Frontal cortex (tissue), 4 donors: ENCODE results near the gene GNG7. TPM values are rescaled to one million over a fixed set of nuclear protein-coding genes. Genes with fewer than 3 reads are reported as not detected.

Experiments used
- DNase-seq, 2 donors: peaks; one replicate each; pipeline ENCODE4 v3.0.0; 2012; ENCODE audit warnings: low spot score in 2 of 2
- FAIRE-seq: peaks from 2 replicates; lab custom pipeline; 2012; peaks lifted over from hg19 to GRCh38; lab: Jason Lieb, UNC
- total RNA-seq: library from RNA; depleted of rRNA; stranded (reverse); fragments of >200 nt; gene quantifications from one replicate; pipeline ENCODE4 v1.2.3, GENCODE V29; 2014
- donor health status: control.
- donor health status: control.
- donor health status: control.

Gene GNG7
- total RNA-seq, result 7.7 TPM

DNA sequence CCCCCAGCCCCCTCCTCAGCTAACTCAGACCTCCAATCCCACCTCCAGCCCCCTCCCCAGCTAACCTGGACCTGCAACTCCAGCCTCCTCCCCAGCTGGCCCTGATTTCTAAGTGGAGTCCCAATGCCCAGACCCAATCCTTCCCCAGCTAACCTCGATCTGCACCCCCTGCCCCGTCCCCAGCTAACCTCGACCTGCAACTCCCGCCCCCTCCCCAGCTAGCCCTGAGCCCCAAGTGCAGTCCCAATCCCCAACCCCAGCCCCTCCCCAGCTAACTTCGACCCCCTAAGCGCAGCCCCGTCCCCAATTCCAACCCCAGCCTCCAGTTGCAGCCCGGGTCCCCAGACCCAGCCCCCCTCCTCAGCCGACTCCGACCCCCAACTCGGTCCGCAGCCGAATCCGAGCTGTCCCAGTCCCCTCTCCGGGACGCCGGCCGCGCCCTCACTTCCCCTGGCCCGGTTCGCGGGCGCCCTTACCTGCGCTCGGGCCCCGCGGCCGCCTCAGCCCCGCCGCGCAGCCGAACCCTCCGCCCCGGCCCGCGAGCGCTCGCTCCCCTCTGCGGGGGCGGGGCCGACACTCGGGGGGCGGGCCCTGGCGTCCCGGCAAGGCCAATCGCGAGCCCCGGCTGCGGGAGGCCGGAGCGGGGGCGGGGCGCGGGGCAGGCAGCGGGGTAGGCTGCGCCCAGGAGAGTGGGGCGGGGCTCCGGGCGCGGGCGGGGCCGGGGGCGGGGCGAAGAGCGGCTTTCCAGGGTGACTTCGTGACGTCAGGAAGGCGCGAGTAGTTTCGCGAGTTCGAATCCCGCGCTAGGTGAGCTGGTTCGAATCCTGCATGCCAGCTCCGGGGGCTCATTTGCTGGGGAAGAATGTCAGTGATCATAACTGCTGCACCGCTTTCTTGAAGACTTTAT lies at the start of gene GNG7:
Gene GNG7, minus strand, starts transcription at position 525 of the 907 bp plus-strand sequence. CDS start 182,006 bp downstream, outside the sequence.
- DNase-seq (peak; percentile 99 to 100), FAIRE-seq (no peak)

DNA sequence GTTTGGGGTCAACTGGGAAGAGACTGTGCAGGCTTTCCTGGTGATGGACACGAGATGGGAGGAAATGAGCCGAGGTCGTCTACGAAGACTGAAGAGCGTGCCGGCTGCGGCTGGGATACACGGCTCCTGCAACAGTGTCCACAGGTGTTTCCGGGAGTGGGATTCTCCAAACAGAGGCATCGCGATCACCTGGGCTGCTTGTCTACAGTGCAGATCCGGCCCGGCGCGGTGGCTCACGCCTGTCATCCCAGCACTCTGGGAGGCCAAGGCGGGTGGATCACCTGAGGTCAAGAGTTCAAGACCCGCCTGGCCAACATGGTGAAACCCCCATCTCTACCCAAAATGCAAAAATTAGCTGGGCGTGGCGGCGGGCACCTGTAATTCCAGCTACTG lies 48.9 kb upstream of the GNG7 start:
- FAIRE-seq (no peak), DNase-seq (no peak)

DNA sequence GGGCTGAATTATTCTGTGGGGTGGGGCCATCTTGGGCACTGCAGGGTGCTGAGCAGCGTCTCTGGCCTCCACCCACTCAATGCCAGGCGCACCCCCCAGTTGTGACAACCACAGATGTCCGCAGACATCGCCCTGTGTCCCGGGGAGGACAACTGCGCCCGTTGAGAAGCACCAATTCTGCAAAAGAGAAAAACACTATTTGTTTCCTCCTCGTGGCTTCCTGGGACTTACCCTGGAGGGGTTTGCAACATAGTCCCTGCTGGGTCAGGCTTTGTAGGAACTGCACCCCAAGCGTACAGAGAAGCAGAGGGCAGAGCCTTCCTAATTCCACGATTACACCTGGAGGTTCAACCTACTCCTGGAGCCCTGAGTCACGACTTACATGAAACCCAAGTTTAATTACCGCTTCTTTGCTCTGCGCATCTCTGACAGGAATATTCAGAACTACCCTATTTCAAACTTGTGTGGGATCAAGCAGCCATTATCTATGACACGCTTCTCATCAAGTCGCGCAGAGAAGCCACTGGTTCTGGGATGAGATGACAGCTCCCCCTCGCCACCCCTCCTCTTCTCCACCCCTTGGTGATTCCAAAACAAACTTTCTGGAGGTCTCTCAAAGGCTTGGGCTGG lies 48.4 kb upstream of the GNG7 start:
- FAIRE-seq (no peak), DNase-seq (no peak)

DNA sequence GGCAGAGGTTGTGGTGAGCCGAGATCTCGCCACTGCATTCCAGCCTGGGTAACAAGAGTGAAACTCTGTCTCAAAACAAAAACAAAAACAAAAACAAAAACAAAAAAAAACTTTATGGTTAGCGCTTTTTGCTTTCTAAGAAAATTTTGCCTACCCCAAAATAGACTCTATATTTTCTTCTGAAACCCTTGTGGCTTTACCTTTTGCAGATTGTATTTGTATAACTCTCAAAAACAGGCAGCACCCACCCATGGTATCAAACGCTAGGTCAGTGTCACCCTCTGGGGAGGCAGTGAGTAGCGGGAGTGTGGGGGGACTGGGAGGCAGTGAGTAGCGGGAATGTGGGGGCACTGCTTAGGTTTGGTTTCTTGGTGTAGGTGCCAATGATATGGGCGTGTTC lies 44.9 kb upstream of the GNG7 start:
- FAIRE-seq (no peak), DNase-seq (no peak)

DNA sequence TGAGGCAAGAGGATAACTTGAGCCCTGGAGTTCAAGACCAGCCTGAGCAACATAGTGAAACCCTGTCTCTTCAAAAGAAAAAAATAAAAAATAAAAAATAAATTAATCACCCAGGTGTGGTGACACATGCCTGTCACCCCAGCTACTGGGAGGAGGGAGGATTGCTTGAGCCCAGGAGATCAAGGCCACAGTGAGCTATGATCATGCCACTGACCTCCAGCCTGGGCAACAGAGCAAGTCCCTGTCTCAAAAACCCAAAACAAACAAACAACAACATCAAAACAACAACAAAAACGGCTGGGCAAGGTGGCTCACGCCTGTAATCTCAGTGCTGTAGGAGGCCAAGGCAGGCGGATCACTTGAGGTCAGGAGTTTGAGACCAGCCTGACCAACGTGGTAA lies 41.6 kb upstream of the GNG7 start:
- DNase-seq (no peak), FAIRE-seq (no peak)

DNA sequence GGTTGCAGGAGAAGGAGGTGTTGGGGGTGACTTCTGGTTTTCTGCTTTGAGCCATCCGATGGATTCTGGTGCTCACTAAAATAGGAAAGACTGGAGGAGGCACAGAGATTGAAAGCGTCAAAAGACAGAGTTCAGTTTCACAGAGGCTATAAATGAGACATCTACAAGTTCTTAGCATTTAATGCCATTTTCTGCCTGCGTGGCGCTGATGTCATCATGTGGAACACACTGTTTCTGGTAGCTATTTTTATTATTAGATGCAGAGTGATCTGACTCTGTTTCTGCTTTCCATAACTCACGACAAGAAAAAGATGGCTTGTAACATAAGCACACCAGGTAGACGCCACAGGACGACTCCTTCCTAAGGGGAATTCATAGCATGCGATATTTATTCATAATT lies 40.6 kb upstream of the GNG7 start:
- no peak for FAIRE-seq
- no peak for DNase-seq

DNA sequence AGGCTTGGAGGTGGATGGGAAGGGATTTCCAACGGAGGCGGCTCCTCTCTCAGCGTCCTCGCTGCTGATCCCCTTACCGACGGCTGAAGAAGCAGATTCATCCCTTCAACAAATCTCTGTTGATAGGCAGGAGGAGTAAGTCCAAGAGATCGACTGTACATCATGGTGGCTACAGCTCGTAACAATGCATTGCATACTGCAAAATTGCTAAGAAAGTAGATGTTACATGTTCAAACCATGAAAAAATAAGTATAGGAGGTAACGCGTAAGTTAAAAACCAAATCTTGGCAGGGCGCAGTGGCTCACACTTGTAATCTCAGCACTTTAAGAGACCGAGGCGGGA lies 37.8 kb upstream of the GNG7 start:
- FAIRE-seq (no peak), DNase-seq (no peak)

DNA sequence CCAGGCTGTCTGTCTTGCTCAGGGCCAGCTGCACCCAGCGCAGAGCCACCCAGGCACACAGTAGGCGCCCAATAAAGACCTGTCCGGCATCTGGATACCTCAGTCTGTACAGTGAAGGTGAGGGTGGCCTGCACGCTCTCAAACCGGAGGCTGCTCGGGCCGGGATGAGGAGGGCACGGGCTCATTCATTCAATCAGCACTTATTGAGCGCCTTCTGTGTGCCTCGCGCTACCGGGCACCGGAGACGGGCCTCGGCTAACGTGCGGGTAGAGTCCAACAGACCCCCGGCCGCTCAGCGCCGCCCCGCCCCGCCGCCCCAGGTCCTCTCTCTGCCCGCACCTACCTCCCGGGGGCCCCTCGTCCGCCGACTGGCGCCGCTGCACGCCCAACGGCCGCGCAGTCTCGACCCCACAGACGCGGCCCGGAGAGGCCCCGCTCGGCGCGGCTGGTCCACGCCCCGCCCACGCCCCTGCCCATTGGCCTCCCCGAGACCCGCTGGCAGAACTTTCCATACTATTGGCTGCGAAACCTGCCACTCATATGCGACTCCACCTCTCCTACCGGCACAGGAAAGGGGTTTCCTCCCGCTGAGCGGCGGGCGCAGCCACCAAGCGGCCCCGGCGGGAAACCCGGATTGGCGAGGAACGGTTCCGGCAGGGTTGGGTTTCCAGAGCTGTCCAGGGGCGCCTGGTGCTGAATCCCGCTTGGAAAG lies 37.3 kb upstream of the GNG7 start, which contains the start of gene SLC39A3:
Gene SLC39A3, minus strand, starts transcription at position 416 of the 712 bp plus-strand sequence. CDS start 2,760 bp downstream, outside the sequence.
- no peak for FAIRE-seq
- peak; percentile 100 for DNase-seq

DNA sequence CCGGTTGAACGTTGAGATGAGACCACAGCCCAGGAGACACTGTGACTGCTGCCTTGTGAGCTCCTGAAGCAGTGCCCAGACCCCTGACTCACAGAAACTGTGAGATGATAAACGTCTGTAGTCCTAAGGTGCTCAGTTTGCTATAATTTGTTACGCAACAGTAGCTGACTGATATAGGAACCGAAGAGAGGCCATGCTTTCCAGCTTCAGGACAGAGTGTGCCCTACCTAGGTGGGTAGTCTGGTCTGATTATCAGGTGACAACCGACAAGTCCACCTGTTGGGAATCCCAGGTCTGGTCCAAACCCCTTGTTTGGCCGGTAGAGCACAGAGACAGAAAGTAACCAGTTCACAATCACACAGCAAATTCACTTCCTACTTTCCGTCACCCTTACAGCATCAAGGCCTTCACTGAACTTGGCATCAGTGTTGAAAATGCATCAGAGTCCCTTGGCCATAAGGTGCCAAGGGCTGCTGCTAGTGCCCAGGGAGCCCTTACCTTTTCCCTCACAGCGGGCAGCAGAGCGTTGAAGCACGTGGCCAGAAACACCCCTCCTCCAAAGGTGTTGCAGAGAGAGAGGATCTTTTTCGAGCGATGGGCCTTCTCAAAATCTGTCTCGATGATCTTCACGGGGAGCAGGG lies 34.2 kb upstream of the GNG7 start:
- DNase-seq, result no peak
- FAIRE-seq, result no peak

DNA sequence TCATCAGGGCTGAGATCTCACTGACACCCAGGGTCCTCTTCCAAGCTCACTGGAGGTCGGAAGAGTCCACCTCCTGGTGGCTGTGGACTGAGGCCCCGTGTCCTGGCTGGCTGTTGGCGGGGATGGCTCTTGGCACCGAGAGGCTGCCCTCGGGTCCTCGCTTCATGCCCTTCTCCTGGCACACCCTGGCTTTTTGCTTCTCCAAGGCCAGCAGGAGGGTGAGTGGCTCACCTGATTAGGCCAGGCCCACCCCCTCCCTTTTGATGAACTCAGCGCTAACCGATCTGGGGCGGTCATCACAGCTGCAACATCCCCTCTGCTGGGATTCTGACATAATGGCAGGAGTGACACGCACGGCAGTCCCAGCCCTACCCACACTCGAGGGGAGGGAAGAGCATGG lies 32.9 kb upstream of the GNG7 start:
- no peak for DNase-seq
- no peak for FAIRE-seq

DNA sequence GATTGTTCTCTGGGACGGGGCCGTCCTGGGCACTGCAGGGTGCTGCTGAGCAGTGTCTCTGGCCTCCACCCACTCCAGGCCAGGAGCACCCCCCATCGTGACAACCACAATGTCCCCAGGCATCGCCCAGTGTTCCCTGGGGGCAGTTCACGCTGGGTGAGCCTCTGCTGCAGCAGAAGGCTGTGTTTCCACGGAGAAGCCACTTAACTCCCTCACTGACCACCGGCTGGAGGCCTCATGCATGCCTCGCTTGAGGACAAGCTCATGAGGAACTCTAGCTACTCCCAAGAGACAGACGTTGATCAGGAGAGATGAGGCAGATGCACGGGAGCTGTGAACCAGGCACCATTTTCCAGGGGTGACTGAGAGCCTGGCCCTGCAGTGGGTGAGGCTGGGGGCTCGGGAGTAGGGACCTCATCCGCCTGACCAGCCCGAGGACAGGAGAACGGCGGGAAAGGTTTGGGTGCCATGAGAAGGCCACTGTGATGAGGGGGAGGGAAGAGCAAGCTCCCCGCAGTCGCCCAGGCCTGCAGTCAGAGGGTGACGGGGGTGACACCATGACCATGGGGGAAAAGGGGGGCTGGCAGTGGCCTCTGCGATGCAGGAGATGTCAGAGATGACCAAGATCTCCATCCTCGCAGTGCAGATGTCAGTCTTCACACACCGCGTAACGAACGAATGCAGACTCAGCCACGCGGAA lies 32.2 kb upstream of the GNG7 start:
- DNase-seq, result no peak
- no peak for FAIRE-seq

DNA sequence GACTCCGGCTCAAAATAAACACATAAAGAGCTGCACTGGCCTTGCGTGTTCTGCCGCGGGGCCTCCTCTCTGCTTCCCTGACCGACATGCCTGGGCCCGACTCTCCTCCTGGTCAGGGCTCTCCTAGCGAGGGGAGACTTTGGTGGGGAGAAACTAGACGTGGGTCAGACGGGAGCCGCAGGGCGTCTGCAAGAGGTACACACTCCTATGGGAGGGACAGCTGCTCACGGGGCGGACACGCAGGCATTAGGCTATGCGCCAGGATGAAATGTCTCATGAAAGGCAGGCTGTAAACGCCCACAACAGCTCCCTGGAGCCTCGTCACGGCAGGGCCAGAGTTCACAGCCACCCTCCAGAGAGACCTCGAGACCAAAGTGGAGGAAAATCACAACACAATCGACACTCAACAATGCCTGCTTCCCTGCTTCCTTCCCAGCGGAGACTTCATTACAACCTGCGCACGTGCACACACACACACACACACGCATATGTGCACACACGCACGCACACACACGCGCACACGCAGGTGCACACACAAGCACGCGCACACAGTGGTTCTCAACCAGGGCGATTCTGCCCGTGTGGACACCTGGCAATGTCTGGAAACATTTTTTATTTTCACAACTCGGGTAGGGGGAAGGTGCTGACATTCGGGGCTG lies 31.6 kb upstream of the GNG7 start:
- FAIRE-seq, result no peak
- no peak for DNase-seq

DNA sequence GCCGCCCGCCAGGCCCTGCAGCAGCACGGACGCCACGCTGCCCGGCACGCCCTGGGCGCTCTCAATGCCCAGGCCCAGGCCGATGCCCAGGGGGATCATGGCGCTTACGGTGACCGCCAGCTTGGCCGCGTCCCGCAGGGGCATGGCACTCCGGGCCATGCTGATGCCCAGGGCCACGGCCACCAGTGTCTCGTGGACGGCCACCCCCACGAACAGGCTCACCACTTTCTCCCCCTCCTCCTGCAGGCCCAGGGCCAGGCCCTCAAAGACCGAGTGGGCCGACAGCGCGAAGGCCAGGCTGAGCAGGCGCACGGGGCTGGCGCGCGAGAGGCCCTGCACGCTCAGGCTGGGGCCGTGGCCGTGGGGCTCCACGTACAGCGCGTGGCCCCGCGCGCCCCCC lies 30.4 kb upstream of the GNG7 start:
- no peak for FAIRE-seq
- no peak for DNase-seq

DNA sequence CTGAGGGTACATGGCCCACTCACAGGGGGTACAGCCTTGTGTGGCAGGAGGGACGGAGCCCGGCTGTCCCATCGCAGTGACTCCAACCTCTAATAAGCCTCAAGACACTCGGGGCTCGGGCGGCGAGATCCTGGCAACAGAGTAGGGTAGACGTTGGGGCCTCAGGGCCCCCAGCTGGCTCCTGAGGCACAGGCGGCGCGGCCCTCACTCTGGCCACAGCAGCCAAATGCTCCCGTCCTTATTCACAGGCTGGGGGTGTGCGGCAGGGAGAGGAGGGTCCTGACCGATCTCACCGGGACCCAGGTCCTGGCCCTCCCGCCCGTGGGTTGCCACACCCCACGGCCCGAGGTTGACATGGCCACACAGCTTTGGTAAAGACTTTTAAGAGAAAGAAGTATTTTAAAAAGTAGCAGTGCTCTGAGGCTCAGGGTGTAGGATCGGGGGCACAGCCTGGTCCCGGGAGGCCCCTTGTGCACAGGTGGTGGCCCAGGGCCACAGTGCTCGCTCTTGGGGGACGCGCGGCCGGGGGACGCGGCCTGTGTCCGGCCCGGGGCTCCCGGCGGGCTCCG lies 29.7 kb upstream of the GNG7 start:
- DNase-seq, result no peak
- no peak for FAIRE-seq

DNA sequence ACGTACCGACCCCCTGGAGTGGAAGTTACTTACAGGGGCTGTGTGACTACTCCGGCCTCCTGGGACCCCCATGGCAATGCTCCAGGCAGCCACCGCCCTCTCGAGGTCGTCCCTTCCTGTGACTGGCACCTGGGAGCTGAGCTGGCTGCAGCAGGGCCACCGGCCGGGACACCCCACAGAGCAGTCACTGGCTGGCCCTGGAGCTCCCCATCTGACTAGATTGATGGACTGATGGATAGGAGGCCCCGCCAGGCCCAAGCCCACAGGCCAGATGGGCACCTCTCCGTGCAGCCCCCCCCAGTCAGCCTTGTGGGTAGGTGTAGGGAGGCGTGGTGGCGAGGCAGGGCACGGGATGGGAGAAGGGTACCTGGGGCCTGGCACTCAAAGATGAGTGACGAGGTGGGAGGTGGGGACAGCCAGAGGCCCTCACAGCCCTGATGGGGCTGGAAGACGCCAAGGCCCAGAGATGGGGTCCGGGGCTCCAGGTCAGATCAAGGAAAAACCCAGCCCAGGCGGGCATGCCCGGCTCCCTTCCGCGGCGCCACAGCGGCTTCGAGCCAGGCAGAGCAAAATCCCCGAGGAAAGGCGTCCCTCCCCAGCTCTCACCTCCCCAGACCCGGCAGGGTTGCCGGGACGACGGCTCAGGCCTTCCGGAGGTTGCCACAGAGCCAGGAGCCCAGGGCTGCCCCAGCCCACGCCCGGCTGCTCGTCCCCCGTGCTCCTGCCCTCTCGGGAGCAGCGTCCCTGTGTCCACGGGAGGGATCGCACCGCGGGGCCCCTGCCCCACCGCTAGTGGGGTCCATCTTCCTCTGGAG lies 28.9 kb upstream of the GNG7 start:
- FAIRE-seq (no peak), DNase-seq (no peak)

DNA sequence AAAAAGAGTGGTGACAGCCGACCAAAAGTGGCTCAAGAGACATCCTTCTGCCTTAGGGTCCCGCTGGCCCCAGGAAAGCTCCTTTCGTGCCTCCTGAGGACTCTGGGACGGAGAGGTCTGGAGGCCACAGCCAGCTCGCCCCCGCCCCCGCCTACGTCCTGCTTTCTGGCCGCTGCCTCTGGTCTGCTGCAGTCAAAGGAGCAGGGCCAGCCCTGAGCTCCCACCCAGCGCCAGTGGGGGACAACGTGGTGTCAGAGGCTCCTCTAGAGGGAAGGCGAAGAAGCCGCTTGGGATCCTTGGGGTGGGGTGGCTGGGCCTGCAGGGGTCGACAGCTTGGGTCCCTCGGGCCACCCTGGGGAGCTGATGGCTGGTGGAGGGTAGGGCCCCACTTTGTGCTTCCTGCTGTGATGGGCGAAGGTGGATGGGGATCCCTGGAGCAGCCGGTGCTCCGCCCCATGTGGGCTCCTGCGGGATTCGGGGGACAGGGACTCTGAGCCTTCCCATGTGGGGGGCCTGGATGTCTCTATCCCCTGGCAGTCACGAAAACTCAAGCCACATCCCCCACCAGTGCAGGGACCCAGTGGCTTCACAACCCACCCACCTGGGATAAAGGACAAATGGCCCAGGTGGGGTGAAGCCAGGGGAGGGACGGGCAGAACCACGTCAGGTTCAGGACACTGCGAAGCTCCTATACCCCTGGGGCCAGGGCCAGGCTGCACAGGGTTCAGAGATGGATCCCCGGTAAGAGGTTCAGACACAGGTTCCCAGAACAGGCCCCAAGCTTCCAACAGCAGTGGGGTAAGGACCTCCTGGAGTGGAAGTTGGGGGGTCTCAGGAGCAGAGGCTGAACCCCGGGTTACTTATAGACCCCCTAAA lies 27.7 kb upstream of the GNG7 start:
- FAIRE-seq (no peak), DNase-seq (no peak)

DNA sequence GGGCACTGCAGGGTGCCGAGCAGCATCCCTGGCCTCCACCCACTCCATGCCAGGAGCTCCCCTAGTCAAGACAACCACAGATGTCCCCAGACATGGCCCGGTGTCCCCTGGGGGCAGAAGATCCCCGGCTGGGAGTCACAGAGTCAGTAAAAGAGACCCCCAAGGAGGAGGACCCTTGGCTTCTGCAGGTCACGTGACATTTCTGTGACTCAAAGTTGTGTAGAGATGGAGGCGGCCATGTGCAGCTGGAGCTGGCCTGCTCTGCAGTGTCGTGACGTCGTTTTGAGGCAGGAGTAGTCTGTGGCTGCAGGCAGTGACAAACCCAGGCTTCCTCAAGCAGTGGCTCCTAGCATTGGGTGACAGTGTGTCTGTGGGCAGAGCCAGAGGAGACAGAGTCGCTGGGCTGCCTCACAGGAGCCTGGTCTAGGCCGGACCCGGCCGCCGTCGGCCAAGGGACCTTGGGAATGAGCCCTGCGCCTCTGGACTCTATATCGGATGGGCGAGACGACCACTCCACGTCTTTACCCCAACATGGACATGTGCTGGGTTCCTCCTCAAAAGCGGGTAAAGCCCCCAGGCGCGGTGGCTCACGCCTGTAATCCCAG lies 26.4 kb upstream of the GNG7 start:
- FAIRE-seq, result no peak
- no peak for DNase-seq
